HG03097 (cell line): ENCODE data around the gene POU2F3.
A peak's percentile ranks its signal among the peaks of the same experiment; 100 is the strongest.

Experiments used
- ATAC-seq: cut with Tn5 transposase; IDR thresholded peaks from one replicate; pipeline ENCODE4 v1.9.1; 2021; ENCODE audit not compliant: unreplicated experiment, low FRiP score

Gene POU2F3

DNA sequence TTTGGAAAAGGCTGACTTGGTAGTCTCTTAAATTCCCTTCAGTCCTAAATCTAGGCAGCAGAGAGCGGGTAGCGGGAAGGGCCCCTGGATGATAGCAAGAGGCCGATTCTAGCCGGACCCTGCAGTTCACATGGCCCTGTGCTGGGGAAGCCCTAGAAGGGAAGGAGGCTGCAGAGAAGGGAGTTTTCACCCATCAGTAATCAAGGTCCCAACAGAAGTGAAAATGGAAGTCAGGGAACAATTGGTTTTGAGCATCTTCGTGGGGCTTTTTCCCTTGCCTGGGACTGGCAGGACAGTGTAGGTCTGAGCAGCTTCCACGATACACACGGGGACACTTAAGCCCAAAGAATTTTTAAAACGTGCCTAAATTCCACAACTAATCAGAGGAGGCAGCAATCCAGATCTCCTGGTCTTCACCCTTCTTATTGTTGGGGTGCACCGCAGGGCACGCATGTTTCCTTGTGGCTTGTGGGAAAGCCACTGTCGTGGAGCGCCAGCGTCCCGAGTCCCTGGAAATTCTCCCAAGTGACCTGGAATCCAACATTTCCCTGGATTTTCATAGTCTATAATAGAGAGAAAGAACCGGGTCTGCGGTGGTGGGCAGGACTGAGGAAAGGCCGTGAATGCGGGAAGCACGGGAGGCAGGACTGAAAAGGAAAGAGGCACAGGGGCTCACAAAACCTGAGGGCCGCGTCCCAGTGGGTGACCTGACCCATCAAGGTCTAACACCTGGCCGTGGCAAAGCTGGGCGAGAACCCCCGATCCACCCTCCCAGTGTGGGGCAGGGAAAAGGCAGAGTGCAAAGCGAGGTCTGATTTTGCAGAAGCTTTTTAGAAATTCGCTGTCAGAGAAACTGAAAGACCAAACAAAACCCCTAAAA lies 30.0 kb upstream of the POU2F3 start:
- no peak for ATAC-seq

DNA sequence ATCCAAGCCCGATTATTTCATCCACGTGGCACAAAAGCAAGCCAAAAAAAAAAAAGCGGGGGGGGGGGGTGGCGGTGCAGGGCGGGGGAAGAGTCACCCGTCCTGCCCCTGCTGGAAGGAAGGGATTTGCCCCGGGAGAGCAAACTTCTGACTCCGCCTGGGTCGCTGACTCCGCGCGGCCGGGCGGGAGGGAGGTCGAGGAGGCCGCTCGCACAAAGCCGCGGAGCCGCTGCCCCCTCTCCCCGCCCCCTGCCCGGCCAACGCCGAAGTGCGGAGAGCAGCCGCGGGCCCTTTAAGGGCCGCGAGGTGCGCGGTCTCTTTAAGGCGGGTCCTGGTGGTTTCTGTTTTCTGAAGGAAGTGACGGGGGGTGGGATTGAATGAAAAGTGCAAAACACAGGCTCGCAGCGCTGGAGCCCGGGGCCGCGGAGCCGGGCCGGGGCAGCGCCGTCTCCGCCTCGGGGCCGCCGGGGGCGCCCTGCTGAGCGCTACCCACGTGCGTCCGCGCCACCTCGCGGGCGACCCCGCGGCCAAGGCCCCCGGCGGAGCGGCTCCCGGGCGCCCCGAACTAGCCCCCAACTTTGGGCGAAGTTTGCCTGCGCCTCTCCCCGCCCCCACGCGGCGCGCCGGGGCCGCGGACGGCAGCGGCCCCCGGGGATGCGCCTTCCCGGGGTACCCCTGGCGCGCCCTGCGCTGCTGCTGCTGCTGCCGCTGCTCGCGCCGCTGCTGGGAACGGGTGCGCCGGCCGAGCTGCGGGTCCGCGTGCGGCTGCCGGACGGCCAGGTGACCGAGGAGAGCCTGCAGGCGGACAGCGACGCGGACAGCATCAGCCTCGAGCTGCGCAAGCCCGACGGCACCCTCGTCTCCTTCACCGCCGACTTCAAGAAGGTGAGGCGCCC lies 29.1 kb upstream of the POU2F3 start, which contains the start of gene OAF:
OAF (plus strand) TSS at position 407 of the 896 bp plus-strand sequence; CDS start at position 655, 248 bp downstream.
- ATAC-seq: peak; percentile 72

DNA sequence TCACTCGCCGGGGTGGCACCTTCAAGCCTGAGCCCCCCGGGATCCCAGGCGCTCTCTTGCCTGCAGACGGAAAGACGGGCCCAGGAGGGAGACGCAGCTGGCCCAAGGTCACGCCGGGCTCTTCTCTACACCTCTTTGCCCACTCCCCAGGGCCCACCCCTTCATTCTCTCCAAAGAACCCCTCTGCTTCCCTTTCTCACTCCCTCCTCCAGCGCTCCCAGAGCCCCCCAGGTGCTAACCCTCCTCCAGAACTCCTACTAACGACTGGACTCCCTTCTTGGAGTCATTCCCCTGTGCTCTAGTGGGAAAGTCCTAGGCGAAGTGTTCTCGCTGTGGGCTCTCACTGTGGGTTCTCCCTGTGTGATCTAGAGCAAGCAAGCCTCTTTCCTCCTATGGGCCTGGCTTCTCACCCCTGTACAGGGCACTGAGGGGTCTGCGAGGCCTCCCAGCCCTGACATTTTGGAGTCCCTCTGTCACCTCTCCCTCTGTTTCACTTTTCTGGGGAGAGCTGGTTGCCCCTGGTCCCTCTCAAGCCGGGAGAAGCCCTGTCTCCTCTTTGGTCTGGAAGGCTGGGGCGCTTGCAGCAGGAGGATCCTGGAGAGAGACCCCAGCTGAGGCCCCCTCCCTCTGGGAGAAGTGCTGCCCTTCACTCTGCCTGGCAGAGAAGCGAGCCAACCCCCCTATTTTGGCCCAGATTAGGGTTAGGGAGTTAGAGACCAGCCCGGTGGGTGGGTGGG lies 28.2 kb upstream of the POU2F3 start:
- ATAC-seq: peak; percentile 20

DNA sequence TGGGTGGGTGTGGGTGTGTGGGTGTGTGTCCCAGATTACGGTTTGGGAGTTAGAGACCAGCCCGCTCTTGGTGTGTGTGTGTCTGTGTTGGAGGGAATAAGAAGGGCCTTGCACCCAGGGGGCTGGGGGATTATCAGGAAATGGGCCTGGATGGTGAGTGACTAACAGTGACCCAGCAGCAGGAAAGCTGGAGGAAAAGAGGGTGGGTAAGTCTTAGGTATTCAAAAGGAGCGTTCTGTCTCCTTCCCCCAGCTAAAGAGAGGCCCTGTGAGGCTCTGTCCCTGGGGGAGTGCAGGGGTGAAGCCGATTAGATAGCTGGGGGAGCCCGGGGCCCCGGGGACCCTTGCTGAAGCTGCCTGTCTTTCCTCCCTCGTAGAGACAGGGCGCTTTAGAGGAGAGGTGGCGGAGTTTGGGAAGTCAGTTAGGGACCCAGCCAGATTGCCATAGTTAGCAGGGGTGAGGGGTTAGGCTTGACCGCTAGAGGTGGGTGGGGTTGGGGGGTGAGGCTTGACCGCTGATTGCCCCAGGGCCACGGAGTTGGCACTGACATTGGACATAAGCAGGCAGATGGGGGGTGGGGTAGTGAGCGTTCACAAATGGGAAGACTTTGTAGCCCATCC lies 27.6 kb upstream of the POU2F3 start:
- no peak for ATAC-seq

DNA sequence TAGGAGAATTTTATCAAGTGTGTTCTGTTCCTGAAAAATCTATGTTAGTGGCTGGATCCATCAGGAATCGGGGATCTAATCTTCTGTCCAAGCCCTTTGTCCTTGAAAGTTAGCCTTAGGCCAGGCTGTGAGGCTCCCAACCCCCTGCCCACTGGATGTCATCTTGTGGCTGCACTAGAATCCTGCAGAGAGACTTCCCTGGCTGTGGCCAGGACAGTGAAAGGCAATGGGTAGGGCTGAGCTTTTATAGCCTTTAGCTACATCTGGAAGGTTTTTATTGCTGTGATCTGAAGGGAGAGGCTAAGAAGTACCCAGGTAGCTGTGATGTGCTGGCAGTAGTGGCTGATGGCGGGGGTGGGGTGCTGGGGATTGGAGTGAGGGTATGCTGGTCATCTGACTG lies 27.0 kb upstream of the POU2F3 start:
- ATAC-seq: no peak

DNA sequence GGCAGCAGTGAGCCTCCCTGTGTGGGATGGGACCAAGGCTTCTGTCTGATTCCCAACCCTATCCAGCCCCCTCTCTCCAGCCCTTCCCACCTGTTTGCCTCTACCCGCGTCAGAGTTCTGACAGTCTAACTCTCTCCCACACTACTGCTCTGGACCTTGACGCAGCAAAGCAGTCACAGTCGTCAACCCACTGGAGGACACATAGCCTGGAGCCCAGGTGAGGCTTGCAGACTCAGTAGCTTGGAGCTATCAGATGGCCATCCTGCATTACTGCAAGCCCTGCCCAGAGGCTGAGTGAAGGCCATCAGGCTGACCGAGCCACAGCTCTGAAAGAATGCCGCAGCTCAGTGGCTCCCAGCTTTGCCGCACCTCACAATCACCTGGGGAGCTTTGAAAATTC lies 25.4 kb upstream of the POU2F3 start:
- ATAC-seq: no peak

DNA sequence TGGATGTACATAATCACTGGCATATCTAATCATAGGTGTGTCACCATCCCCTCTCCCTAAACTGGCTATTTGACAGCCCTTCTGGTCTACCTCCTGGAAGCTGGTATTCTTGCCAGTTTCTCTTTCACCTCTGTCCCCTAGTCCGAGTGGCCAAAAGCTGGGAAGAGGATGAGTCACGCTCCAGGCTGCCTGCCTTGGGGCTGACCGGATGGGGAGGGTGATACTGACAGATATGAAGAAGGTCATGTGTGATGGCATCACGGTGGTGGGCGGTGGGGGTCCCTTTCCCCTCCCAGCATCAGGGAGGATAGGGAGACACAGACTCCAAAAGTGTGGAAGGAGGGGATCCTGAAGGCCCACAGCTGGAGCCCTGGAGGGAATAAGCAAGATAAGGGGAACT lies 24.3 kb upstream of the POU2F3 start:
- no peak for ATAC-seq

DNA sequence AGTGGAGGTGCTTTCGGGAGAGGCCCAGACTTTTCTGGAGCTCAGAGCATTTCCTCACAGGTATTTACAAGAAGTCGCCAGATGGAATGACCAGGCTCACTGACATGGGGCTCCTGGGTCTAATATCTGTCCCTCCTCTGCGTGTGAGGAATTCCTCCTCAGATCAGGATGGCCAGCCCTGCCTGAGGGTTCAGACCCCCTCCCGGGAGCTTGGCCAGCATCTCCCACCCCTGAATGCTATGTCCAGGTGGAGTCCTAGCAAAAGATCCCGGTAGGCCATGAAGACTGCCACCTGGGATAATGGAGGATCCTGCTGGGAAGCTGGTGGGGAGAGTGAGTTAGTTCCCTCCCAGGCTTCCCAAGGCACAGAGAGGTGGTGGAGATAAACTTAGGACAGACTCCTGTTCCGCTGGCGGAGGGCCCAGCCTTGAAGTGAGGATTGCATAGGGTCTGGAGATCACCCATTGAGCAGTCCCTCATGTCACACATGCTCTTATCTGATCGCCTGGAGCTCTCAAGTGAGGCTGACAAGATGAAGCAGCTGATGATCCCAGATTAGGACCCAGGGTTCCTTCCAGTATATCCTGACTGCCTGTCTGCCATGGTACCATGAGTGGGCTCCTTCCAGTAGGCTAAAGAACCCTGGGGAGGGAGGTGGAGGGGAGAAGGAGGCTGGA lies 23.4 kb upstream of the POU2F3 start:
- ATAC-seq: no peak

DNA sequence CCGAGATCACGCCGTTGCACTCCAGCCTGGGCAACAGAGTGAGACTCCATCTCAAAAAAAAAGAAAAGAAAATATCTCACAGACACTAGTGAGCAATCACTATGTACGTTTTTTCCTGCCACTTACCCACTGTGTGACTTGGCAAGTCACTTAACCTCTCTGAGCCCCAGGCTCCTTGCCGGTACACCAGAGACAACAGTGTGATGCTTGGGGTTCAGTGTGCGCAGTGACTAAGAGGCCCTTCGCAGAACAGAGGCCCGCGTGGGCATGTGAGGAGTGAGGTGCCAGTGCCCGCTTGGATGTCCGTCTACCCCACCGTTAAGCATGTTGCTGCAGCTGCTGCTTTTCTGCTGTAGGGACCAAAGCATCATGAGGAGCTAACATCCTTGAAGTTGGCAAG lies 22.4 kb upstream of the POU2F3 start:
- ATAC-seq: no peak

DNA sequence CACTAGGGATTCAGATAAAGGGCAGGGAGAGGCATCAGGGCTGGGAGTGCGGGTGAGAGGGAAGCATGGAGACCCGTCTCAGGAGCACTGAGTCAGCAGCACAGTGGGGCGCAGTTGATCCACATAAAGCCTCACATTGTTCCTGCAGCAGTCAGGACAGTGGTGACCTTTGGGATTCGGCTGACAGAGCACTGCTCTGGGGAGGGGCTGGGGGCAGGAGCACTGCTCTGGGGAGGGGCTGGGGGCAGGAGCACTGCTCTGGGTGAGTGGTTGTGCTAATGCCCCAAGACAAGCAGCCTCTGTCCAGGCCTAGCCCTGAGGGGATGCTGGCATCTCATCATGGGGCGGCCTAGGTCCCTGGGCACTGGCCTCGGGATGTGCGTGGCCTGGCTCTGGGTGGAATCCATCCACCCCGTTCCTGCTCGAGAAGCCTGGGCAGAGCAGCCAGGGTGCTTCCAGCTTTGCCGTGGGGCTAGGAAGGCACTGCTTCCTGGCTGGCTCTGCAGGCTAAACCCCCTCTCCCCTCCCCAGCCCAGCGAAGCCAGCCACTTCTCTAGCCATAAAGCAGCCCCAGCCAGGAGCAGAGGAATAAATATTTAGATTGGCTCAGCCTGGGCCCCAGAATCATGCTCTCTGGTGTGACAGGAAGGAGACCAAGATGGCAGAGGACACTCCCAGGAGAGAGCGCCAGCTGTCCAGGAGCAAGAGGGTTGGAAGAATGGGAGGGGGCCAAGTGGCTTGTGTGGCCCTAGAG lies 21.8 kb upstream of the POU2F3 start:
- ATAC-seq: no peak

DNA sequence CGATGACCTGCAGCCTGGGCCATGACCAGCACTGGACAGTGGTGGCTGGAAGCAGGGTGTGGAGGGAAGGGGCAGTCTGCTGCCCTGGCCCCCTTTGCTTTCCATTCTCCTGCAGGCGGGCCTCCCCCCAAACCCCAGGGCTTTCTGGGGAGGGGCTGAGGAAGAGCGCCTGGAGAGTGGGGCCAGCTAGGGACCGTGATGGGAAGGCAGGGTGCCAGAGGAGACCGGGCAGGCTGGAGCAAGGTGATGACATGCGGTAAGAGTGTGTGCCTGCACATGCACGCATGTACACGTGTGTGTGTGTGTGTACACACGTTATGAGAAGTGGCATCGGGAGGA lies 21.3 kb upstream of the POU2F3 start:
- no peak for ATAC-seq

DNA sequence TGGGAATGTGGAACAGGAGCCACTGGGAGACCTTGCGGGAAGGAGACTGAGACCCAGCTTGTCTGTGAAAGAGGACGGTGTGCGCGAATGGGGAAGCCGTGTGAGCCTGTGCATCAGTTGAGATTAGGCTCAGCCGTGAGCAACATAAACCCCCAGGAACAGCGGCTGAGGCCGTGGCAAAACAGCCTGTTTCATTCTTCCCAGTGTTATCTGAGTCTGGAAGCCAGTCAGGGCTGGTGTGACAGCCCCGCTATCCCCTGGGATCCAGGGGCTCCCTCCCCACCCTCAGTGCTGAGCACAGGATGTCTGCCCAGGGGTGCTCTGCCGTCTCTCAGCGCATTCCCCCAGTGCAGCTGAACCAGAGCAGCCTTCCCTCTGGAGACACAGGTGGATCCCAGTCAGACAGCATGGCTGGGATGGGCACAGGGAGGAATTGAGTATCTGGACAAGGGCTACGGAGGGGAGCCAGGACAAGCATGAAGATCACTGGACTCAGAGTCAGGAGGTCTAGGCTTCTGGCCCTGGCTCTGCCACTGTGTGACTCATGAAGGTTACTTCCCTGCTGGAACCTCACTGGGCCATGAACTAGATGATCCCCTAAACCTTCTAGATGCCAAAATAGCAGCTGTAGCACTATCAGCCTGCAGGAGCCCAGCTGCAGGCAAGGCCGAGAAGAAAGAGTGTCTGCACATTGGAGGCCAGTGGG lies 20.6 kb upstream of the POU2F3 start:
- no peak for ATAC-seq

DNA sequence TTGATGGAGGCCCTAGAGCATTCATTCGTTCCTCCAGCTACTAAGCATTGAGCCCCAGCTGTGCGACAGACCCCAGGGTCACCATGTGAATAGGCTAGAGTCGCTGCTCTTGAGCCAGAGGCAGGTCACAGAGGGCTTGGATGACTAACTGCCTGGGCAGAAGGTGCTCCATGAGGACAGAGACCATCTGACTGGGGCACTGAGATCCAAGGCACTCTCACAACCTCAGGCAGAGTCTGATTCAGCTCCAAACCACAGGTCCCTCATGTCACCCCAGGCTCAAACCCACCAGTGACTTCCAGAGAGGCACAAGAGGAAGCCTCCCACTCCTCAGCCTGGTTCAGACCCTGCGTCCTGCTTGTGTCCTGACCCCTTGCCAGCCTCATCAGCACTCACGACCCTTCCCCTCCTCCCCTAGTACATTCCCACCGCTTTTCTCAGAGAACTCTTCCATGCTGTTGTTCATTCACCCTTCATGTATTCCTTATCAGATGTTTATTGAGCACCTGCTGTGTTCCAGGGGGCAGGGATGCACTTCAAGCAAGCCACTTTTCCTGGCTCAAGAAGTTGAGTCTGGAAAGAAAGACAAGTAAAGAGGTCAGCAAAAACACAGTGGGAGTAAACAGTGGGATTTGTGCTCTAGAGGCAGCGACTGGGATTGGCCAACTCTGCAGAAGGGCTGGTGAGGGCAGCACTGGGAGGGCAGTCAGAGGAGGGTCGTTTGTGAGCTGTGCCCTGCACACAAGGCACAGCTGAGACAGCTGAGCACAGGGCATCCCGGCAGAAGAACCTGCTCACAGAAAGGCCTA lies 19.8 kb upstream of the POU2F3 start:
- ATAC-seq: no peak

DNA sequence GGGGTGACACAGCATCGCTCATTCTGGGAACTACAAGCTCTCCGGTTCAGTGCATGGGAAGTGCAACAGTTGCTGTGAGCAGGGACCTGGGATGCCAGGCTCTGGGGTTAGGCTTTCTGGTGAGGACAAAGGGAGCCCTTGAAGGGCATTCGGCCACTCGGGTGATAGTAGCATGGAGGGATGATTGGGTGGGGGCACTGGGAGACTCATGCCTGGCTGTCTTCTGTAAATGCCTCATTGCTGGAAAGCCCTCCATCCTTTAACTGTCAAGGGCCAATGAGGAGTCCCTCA lies 19.2 kb upstream of the POU2F3 start:
- ATAC-seq: no peak

DNA sequence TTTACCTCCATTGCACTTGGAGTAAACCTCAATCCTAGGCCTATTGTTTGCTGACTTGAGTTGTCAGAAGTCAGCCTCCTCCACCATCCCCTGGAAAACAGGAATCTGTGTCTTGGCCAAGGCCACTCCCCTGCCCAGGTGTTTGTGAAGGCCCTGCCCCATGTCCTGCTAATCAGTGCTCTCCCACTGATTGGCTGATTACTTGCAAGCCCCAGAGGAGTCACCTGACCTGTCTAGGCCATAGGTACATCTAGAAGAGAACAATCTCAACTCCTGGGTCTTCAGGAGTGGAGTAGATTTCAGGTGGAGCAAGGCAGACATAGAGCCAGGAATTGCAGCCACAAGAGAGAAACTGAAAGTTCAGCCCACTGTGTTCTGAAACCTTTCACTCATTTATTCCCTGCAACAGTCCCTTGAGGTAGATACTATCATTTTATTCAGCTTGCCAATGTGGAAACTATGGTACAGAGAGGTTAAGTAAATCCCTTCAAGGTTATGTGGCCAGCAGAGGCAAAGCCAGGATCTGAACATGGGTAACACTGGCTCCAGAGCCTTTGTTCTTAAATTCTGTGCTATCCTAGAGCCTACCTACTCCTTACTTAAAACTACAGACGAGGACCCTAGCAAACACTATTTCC lies 18.7 kb upstream of the POU2F3 start:
- no peak for ATAC-seq

DNA sequence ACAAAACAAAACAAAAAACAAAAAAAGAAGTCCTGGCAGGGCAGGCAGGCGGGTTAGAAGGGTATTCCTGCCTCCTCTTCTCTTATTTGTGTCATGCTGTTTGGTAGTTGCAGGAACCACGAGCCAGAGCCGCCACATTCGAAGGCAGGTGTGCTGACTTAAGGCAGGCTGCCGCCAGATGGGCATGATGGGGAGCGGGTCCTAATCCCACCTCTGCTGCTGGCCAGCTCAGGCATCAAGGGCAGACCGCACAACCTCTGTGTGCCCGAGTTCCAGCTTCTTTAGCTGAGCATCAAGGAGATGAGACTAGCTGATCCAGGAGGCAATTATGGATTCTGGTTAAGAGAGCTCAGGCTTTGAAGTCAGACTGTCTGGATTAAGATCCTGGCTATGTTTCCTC lies 17.0 kb upstream of the POU2F3 start:
- no peak for ATAC-seq

DNA sequence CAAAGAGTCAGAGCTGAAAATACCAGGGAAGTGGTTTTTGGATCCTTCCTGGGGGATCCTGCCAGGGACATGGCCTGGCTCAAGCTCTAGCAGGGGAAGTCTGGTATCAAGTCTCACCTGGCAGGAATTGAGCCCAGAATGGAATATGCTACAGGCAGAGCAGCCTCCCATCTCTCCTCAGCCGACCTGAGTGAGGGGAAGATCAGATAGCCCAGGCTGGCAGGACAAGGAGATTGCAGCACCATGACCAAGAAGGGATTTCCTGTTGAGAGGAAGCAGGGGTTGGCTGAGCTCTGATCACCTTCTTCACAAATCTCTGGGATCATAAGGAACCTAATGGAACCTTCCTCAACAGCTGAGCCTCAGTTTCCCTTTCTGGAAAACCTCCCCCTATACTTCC lies 16.1 kb upstream of the POU2F3 start:
- no peak for ATAC-seq

DNA sequence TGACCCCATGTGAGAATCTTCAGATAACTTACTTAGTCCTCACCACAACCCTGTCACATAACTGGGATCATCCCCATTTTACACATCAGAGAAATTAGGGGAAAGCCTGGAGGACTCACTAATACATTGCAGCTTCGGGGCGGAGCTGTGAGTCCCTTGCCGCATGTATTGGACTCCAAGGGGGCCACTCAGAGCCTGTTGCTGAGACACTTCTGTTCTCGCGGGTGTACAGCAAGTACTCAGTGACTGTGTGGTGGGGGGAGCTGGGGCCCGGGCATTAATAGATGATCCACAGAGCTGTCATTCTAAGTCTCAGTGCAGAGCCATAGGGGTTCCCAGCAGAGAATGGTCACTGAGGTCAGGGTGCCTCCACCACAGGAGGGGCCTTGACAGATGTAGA lies 15.6 kb upstream of the POU2F3 start:
- no peak for ATAC-seq
